Epidermal melanocyte (primary cell): Measurements from ENCODE around the gene PHF12.

ENCODE experiments used
- DNase-seq: peaks from one replicate; pipeline ENCODE4 v3.0.0; 2011; ENCODE audit warnings: low spot score; ENCODE audit not compliant: insufficient read length

The PHF12 gene

DNA sequence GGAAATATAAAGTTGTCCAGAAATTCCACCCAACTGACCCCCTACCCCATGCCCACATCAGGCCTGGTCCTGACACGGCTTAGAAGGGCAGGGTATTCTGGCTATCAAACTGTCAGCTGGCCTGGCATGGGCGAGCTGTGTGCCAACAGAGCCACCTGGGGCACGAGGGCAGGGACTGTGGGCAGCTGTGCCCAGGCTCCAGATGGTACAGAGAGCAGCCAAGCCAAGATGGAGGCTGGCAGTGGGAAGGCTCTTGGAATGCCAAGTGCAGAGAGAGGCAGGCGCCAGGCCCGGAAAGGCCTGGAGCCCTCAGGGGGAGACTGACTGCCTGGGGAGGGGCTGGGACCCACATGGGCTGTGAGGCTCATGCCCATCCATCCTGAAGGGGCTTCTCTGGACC is 24.3 kb upstream of the PHF12 start:
- DNase-seq, result no peak

DNA sequence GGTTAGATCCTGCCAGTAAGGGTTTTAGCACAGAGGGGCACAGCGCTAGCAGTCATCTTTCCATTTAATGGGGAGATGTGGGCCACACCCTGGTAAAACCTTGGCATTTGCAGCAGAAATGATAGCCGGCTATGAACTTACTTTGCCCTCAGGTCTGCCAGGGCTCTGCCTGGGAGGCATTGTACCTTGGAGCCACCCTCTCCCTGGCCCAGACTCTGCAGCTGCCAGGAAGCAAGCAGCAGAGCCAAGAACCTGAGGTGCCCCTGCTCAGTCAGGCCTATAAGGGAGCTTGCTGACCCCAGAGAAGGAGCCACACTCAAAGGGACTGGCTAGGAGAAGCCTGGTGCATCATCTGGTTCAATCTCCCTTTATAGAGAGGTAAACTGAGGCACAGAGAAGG is 23.7 kb upstream of the PHF12 start:
- DNase-seq, result no peak

GRCh38 chr17:28974451-28974850 is 23.1 kb upstream of the PHF12 start:
- no peak for DNase-seq

DNA sequence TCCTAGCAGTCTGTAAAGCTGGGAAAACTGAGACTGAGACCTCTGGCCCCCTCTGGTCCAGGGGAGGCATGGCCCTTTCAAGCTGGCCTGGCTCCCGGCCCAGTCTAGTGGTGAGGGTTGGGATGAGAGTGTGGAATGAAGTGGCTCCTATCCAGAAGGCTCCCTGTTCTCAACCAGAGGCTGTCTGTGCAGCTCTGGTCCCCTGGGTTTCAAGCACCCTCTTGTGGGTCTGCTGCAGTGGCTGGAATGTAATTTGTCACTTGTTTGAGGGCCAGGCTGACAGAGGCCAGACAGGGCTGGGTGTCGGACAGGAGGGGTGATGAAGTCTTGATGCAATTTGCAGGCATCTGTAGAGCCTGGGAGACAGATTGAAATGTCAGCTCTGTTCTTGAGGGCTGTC is 22.1 kb upstream of the PHF12 start:
- no peak for DNase-seq

DNA sequence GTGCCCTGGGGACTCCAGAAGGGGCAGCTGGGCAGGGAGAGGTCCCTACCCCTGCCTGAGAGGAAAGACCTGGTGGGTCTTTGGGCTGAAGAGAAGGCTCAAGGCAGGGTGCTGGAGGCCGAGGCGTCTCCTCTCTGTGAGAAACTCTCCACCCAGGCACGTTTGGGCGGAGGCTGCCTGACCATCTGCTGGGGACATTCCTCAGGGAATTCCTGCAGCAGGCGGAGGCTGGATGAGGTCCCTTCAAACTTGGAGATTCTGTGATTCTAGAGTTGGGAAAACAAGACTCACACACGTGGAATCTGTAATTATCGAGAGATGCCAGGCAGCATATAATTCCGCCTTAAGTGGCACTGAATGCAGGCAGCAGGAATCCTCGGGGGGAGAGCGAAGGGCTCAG is 21.1 kb upstream of the PHF12 start:
- DNase-seq, result no peak

DNA sequence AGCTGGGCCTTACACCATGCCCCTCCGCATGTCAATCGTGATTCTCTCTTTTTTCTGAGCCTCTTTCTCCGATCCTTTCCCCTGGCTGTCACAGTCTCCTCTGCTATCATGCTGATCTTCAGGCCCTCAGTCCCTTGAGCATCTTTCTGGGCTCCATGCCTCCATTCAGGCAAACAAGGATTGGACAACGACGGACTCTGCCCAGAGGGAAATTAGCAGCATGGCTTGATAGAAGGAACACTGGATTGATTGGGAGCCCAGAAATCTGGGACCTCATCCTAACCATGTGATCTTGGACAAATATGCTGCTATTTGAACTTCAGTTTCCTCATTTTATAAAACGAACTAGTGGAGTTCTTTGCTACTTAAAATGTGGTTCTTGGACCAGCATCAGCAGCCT is 19.6 kb upstream of the PHF12 start:
- DNase-seq, result no peak

DNA sequence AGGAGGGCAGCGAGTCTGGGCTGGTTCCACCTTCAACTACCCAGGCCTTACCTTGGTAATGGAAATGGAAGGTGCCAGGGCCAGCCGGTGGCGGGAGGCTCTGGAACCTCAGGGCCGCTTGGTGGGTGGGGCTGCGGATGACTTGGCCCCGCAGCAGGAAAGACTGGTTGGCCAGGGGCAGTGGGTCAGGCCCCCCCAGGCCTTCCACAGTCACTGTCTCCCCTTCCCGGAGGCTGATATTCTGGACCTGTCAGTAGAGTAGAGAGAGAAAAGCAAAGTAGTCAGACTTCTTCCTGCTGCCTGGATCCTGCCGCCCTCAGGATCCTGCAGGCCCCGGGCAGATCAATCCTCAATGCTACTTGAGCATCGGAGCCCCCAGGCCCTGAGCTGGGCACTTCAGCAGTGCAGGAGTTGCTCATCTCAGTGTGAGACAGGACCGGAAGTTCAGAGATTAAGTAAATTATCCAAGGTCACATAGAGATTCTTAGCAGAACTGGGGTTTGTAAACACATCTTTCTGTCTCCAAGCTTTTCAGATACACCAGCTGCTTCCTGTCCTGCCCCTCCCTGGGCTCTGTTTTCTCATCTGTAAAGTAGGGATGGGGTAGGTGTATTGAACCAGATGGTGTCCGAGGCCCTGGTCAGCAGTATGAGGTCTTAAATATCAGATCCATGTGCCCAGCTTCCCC is 18.5 kb upstream of the PHF12 start:
- no peak for DNase-seq

- DNase-seq, result no peak
Observed at GRCh38 chr17:28968914-28969295, 17.6 kb upstream of the PHF12 start.

GRCh38 chr17:28968231-28968913 is 17.1 kb upstream of the PHF12 start:
- DNase-seq, result no peak

DNA sequence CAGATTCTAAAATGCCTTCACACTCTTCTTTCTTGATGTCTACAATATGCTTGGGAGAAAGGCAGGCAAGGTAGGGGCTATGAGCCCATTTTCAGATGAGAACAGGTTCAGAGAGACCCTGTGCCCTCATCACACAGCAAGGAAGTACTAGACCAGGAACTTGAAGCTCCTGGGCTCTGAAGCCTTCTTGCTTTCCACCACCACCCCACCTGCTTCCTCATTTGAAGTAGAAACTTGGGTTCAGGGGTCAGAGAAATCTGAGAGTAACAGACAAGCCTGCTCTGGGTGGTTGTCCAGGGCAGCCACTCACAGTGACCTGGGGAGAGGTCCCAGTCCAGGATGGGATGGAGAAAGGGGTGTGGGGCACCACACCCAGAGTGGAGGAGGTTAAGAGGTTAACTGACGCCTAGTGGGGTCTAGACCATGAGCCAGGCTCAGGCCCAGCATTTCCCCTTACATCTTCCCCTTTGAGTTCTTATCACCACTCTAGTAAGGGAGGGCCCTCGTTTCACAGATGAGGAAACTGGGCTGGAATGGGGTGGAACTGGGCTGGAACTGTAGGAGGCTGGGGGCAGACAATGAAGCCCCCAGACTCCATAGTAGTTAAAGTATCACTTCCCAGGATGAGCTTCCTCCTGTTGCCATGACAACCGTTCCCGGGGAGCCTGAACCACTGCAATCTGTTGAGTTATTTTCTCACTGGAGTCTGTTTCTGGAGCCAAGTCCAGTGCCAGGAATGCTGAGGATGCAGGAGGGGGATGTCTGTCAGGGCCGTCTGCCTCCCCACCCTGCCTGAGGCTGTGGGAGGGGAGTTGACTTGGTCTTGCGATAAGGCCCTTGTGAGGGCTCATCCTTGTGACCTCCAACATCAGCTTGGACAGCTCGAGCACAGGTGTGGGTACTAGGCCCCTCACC is 16.2 kb upstream of the PHF12 start:
- DNase-seq, result no peak

DNA sequence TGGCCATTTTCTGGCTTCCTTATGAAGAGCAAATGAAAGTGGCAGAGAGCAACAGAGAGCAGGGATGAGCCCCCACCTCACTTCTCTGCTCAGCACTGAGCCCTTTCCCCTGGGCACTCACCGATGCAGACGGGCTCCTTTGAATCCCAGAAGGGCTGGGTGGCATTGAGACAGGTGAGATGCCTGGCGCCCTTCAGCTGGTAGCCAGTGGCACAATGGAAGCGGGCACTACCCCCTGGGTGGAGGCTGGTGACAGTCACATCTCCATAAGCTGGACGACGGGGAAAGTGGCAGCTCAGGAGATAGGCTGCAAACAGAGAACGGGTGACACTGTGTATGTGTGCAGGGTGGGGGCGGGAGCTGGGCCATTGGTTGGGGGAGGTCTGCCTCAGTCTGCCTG is 12.5 kb upstream of the PHF12 start:
- DNase-seq, result no peak

- no peak for DNase-seq
Observed at GRCh38 chr17:28963055-28963611, 11.8 kb upstream of the PHF12 start.

- no peak for DNase-seq
Observed at GRCh38 chr17:28961391-28961790, 10.1 kb upstream of the PHF12 start.

GRCh38 chr17:28960256-28961061 is 9.1 kb upstream of the PHF12 start:
- no peak for DNase-seq

DNA sequence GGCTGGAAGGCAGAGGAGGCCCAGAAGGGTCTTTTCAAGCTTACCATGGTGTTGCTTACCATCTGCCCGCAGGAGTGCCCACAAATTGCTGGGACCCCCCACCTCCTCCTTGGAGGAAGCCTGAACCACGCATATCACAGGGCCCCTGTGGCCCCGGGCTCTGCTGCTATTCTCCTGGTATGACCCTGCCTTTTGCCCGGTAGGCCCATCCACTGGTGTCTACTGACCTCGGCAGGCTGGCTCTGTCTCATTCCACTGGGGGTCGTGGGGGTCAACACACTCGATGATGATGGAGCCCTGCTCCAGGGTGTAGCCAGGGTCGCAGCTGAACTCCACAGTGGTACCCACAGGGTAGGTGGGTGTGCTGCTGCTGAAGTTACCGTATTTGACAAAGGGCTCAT is 8.2 kb upstream of the PHF12 start:
- DNase-seq, result no peak

DNA sequence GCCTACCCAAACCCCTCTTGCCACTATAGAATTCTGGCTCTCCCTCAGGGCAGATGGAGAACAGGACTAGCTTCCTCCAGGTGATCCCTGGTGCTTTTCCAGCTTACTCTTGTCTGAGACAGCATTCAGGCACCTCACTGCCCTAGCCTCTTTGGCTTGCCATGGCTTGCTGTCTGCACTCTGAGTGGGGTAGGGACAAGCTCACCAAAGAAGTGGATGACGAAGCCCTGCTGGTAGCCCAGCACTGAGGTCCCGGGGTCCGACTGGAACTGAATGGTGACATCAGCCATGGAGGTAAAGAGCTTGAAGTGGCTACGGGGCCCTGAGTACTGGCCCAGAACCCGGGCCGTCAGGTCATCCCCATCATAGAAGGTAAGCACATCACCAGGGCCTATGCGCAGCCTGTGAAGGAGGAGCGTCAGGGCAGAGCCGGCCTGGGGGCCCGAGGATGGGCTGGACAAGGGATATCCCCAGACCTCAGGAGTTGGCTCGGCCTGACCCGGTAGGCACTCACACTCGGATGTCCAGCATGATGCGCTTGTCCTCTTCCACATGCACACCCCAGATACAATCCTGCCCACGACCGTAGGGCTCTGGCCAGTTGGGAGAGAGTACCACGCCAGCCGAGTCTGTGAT is 7.6 kb upstream of the PHF12 start:
- DNase-seq, result no peak

DNA sequence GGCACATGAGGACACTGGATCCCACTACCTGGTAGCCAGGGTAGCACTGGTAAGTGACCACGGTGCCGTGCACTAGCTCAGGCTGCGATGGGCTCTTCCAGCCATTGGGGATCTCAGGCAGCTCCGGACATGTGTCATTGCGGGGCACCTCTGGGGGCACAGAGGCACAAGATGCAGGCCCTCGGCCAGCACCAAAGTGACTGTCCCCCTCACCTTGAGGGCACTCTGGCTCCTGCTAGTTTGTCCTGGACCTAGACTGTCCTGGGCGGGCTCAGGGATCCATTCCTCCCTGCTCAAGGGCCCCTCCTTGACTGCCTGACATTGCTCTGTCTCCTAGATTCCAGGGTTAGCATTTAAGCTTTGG is 6.7 kb upstream of the PHF12 start:
- DNase-seq, result no peak

DNA sequence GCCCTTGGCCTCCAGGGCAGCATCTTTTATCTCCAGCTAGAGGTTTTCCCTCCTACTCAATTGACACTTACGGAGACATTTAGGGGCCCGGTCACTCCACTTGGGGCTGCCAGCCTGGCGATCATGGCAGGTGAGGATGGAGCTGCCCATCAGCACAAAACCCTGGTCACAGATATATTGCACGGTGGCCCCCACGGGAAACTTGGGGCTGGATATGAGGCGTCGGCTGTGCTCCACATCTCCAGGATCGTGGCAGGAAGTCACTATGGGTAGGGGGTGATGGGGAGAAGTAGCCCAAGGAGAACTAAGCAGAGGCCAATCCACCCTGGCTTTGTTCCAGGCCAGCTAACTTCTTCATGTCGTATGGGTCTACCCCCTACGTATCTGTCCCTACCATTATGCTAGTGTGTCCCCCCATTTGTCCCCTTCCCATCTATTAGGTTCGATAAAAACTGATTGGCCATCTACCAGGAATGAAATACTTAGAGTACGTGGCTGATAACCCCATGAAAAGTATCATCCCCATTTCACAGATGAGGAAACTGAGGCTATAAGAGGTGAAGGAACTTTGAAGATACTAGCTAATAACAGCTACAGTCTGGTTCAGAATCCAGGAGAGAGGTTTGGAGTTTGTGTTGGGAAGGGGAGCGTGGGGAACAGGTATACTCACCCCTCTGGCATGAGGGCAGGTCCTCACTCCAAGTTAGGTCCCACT is 6.1 kb upstream of the PHF12 start:
- DNase-seq, result no peak

DNA sequence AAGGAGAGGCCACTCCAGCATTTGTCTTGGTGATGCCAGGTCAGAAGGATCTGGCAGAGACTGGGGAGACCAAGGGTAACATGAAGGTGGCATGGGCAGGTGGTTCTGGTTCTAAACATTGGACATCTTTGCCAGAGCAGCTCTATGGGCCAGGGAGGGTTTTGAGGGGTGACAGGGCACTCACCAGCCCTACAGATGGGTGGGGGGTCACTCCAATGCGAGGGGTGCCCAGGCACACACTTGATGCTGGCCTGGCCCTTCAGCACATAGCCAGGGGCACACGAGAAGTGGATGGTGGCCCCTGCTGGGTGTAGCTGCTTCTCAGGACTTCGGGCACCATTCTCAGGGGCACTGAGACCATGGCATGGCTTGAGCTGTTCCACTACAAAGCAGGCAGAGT is 5.5 kb upstream of the PHF12 start:
- no peak for DNase-seq

DNA sequence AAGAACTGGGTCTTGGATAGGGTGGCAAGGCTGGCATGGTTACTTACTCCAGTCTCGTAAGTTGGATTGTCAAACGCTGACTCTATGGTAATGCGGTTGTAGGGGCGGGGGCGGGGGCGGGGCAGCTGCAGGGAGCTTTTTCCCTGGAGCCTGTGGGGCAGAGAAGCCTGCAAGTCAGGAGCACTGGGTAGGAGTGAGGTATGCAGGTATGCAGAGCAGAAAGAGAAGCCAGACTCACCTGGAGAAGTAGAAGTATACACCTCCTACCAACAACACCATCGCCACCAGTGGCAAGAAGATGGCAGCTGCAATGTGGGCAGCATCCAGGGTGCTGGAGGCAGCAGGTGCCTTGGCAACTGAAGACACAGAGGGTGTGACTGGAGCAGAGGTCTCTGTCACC is 4.8 kb upstream of the PHF12 start:
- DNase-seq, result no peak
